Measurements from ENCODE around the gene ACKR3. TPM values are rescaled to one million over a fixed set of nuclear protein-coding genes. Genes with fewer than 3 reads are reported as not detected.

ACKR3 gene
- total RNA-seq, 2 donors from 2014 or later: 3.5 to 10.1 TPM

DNA sequence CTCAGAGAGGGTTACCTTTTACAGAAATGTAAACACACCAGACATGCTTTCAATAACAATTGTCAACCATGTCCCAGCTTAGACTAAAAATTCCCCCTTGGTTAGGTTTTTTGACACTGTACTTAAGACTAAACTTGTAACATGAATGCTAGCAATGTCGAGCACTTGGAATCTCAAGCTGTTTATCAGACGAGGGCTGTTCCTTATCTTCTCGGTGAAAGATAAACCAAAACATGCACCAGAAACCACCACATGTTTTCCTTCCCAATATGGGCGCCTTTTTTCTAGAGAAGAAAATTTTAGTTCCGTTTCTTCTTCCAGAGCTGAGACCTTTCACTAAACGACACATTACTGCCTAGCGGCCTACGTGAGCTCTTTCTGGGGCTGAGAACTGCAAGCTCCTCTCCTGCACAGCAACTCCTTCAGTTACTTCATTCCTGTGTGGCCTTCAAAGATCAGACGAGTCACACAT, 42.4 kb upstream of the ACKR3 start:
- intact Hi-C loops (cut with DNase I): no loop called here
- no peak for DNase-seq
- no peaks in the 10 kb centered on the region for H3K4me1 ChIP-seq
- TF ChIP-seq, protein P1, sequence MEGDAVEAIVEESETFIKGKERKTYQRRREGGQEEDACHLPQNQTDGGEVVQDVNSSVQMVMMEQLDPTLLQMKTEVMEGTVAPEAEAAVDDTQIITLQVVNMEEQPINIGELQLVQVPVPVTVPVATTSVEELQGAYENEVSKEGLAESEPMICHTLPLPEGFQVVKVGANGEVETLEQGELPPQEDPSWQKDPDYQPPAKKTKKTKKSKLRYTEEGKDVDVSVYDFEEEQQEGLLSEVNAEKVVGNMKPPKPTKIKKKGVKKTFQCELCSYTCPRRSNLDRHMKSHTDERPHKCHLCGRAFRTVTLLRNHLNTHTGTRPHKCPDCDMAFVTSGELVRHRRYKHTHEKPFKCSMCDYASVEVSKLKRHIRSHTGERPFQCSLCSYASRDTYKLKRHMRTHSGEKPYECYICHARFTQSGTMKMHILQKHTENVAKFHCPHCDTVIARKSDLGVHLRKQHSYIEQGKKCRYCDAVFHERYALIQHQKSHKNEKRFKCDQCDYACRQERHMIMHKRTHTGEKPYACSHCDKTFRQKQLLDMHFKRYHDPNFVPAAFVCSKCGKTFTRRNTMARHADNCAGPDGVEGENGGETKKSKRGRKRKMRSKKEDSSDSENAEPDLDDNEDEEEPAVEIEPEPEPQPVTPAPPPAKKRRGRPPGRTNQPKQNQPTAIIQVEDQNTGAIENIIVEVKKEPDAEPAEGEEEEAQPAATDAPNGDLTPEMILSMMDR (IDR thresholded peaks at IDR 0.05): no peak
- H3K27ac ChIP-seq: no peak overlapping the region
- no peaks in the 10 kb centered on the region for H3K36me3 ChIP-seq
- H3K27me3 ChIP-seq: no peaks in the 10 kb centered on the region
- H3K9ac ChIP-seq (ENCODE audit: low read depth in 2 of 2, low read length in 2 of 2): no peak overlapping the region
- H3K4me3 ChIP-seq: no peak overlapping the region
- no peaks in the 10 kb centered on the region for H3K9me3 ChIP-seq

DNA sequence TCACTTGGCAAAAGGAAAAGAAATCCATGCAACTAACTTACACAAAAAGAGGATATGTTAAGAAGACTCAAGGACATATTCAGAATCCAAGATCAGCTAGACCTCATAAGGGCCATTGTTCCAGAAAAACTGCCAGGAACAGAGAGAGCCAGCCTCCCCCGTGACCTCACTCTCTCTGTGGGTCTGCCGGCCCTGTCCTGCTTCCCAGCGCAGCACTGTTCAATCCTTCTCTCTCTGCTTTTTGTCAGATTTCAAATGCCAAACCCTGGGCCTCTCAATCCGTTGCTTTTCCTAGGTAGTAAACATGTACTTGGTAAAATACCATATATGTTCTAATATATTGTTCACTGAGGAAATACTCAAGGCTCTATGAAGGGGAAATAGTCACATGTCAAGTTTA, 40.0 kb upstream of the ACKR3 start:
- Histone ChIP-seq H3K36me3 (no peaks in the 10 kb centered on the region), H3K4me1 (no peaks in the 10 kb centered on the region), H3K9ac (ENCODE audit: low read depth in 2 of 2, low read length in 2 of 2) (no peak overlapping the region), H3K27ac (no peak overlapping the region), H3K4me3 (no peak overlapping the region), H3K27me3 (no peaks in the 10 kb centered on the region), H3K9me3 (no peaks in the 10 kb centered on the region)
- intact Hi-C loops (cut with DNase I): no loop called here
- TF ChIP-seq, protein P1 (IDR thresholded peaks at IDR 0.05): no peak
- no peak for DNase-seq

- Histone ChIP-seq H3K4me1 (no peaks in the 10 kb centered on the region), H3K36me3 (no peaks in the 10 kb centered on the region), H3K27me3 (no peaks in the 10 kb centered on the region), H3K4me3 (no peak overlapping the region), H3K9me3 (no peaks in the 10 kb centered on the region), H3K27ac (no peak overlapping the region), H3K9ac (ENCODE audit: low read depth in 2 of 2, low read length in 2 of 2) (no peak overlapping the region)
- DNase-seq: no peak
- intact Hi-C loops (cut with DNase I): no loop called here
- TF ChIP-seq, protein P1 (IDR thresholded peaks at IDR 0.05): no peak
These were observed 39.1 kb upstream of the ACKR3 start for GRCh38 chr2:236530512-236530911.

GRCh38 chr2:236531195-236531594, 38.4 kb upstream of the ACKR3 start:
- Histone ChIP-seq H3K27ac (no peak overlapping the region), H3K4me3 (no peak overlapping the region), H3K9me3 (no peaks in the 10 kb centered on the region), H3K4me1 (no peaks in the 10 kb centered on the region), H3K27me3 (no peaks in the 10 kb centered on the region), H3K36me3 (no peaks in the 10 kb centered on the region), H3K9ac (ENCODE audit: low read depth in 2 of 2, low read length in 2 of 2) (no peak overlapping the region)
- DNase-seq: no peak
- intact Hi-C loops (cut with DNase I): no loop called here
- TF ChIP-seq, protein P1 (IDR thresholded peaks at IDR 0.05): no peak

DNA sequence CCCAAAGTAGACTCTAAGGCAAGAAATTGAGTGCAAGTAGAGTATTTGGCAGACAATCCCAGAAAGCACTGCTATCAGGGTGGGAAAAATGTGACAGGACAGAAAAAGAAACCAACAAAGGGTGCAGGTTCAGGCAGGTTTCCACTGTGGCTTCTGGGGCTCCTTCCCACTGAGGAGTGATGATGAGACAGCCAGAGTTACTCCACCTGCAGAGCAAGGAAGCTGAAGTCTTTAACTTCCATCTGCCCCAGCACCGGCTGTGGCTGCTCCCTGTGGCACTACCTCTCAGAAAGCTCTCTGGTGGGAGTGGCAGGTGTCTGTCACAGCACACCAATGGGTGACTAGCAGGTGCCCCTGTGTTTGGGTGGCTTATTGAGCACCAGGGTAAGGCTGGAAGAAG, 37.6 kb upstream of the ACKR3 start:
- TF ChIP-seq, protein P1 (IDR thresholded peaks at IDR 0.05): no peak
- no peak for DNase-seq
- H3K4me1 ChIP-seq: no peaks in the 10 kb centered on the region
- H3K27ac ChIP-seq: no peak overlapping the region
- H3K9me3 ChIP-seq: no peaks in the 10 kb centered on the region
- H3K9ac ChIP-seq (ENCODE audit: low read depth in 2 of 2, low read length in 2 of 2): no peak overlapping the region
- H3K4me3 ChIP-seq: no peak overlapping the region
- no peaks in the 10 kb centered on the region for H3K36me3 ChIP-seq
- no peaks in the 10 kb centered on the region for H3K27me3 ChIP-seq
- intact Hi-C loops (cut with DNase I): no loop called here

GRCh38 chr2:236533343-236533742, 36.3 kb upstream of the ACKR3 start:
- intact Hi-C loops (cut with DNase I): no loop called here
- no peaks in the 10 kb centered on the region for H3K9me3 ChIP-seq
- TF ChIP-seq, protein P1 (IDR thresholded peaks at IDR 0.05): no peak

More at GRCh38 chr2:236533343-236533742, 36.3 kb upstream of the ACKR3 start:
- no peak overlapping the region for H3K4me3 ChIP-seq
- H3K27me3 ChIP-seq: no peaks in the 10 kb centered on the region
- no peak for DNase-seq
- no peak overlapping the region for H3K9ac ChIP-seq (ENCODE audit: low read depth in 2 of 2, low read length in 2 of 2)
- H3K36me3 ChIP-seq: no peaks in the 10 kb centered on the region
- no peaks in the 10 kb centered on the region for H3K4me1 ChIP-seq
- H3K27ac ChIP-seq: no peak overlapping the region

Measured in colonic mucosa (tissue), 4 donors.